HEK293 (cell line): ENCODE measurements around the gene TNS4.

ENCODE experiments used
- CTCF ChIA-PET: fragments of 350-600 bp; formaldehyde crosslinking; extraction: SDS; loops from one replicate; lab custom pipeline; 2021; ENCODE audit warnings: antibody characterized with exemption; lab: Yijun Ruan, JAX
- POLR2A ChIA-PET: fragments of 300-600 bp; formaldehyde crosslinking; extraction: SDS; loops from one replicate; lab custom pipeline; 2020; ENCODE audit warnings: antibody characterized with exemption, inconsistent platforms; lab: Yijun Ruan, JAX
- H3K27ac ChIP-seq: fragments of 200-500 bp; sonication (Bioruptor generic); 2 replicates; pipeline ENCODE4 v1.5.1; 2014; ENCODE audit warnings: low read depth, low read length, control low read depth, inconsistent platforms; ENCODE audit errors: extremely low read depth
- H3K36me3 ChIP-seq, 2 experiments: fragments of 200-500 bp in 1 of 2; sonication (Bioruptor generic) in 1 of 2; 1 replicate in 1 of 2; 2 replicates in 1 of 2; pipeline ENCODE4 v1.5.1; 2014 to 2017; ENCODE audit warnings: inconsistent platforms in 2 of 2, low read length in 2 of 2; ENCODE audit not compliant: control insufficient read depth in 2 of 2, insufficient read depth in 1 of 2
- H3K4me1 ChIP-seq: fragments of 200-500 bp; sonication (Bioruptor generic); 2 replicates; pipeline ENCODE4 v1.5.1; 2014; ENCODE audit warnings: mild to moderate bottlenecking, low read length, inconsistent platforms; ENCODE audit not compliant: control insufficient read depth, insufficient read depth
- H3K4me3 ChIP-seq: 2 replicates; pipeline ENCODE4 v1.5.1; 2011; ENCODE audit warnings: low read depth, mild to moderate bottlenecking, control low read depth, low read length, moderate library complexity
- H3K9me3 ChIP-seq: fragments of 200-500 bp; sonication (Bioruptor generic); 2 replicates; pipeline ENCODE4 v1.5.1; 2014; ENCODE audit warnings: low read depth, low read length, inconsistent platforms; ENCODE audit not compliant: control insufficient read depth, insufficient read depth
- HOXD13 ChIP-seq: sonication (generic); formaldehyde crosslinking; IDR thresholded peaks from 2 replicates; pipeline ENCODE4 v1.8.0; 2022; ENCODE audit warnings: missing genetic modification reagents, borderline replicate concordance
- KLF10 ChIP-seq: fragments of 450-650 bp; IDR thresholded peaks from 2 replicates; pipeline ENCODE4 v1.5.1; 2018; ENCODE audit warnings: missing biosample characterization, mild to moderate bottlenecking, missing genetic modification characterization
- KLF17 ChIP-seq: fragments of 450-650 bp; formaldehyde crosslinking; IDR thresholded peaks from 2 replicates; pipeline ENCODE4 v1.5.1; 2016; ENCODE audit warnings: missing biosample characterization, missing genetic modification characterization
- OSR2 ChIP-seq: fragments of 450-650 bp; formaldehyde crosslinking; IDR thresholded peaks from 2 replicates; pipeline ENCODE4 v1.5.1; 2016; ENCODE audit warnings: missing biosample characterization, missing genetic modification characterization
- ZBTB10 ChIP-seq: fragments of 450-650 bp; formaldehyde crosslinking; IDR thresholded peaks from 2 replicates; pipeline ENCODE4 v1.5.1; 2016; ENCODE audit warnings: missing biosample characterization, missing genetic modification characterization
- ZBTB17 ChIP-seq: fragments of 450-650 bp; formaldehyde crosslinking; IDR thresholded peaks from 2 replicates; pipeline ENCODE4 v1.5.1; 2016; ENCODE audit warnings: missing biosample characterization, missing genetic modification characterization
- ZBTB8A ChIP-seq: fragments of 450-650 bp; formaldehyde crosslinking; IDR thresholded peaks from 2 replicates; pipeline ENCODE4 v1.5.1; 2016; ENCODE audit warnings: missing biosample characterization, missing genetic modification characterization
- ZEB2 ChIP-seq: fragments of 450-650 bp; formaldehyde crosslinking; IDR thresholded peaks from 2 replicates; pipeline ENCODE4 v1.5.1; 2016; ENCODE audit warnings: missing biosample characterization, missing genetic modification characterization
- ZFP3 ChIP-seq: fragments of 450-650 bp; formaldehyde crosslinking; IDR thresholded peaks from 2 replicates; pipeline ENCODE4 v1.5.1; 2016; ENCODE audit warnings: low read depth, missing biosample characterization, missing genetic modification characterization
- ZNF169 ChIP-seq: fragments of 450-650 bp; formaldehyde crosslinking; IDR thresholded peaks from 2 replicates; pipeline ENCODE4 v1.5.1; 2016; ENCODE audit warnings: missing biosample characterization, missing genetic modification characterization
- ZNF354C ChIP-seq: fragments of 450-650 bp; formaldehyde crosslinking; IDR thresholded peaks from 2 replicates; pipeline ENCODE4 v1.5.1; 2016; ENCODE audit warnings: missing biosample characterization, missing genetic modification characterization, low read depth, borderline replicate concordance
- ZNF398 ChIP-seq: fragments of 450-650 bp; formaldehyde crosslinking; IDR thresholded peaks from 2 replicates; pipeline ENCODE4 v1.5.1; 2017; ENCODE audit warnings: missing biosample characterization, missing genetic modification characterization
- ZNF518A ChIP-seq: fragments of 450-650 bp; formaldehyde crosslinking; conservative IDR thresholded peaks from 2 replicates; pipeline ENCODE4 v1.5.1; 2016; ENCODE audit warnings: low read depth, missing biosample characterization, missing genetic modification characterization
- ZNF530 ChIP-seq: fragments of 450-650 bp; formaldehyde crosslinking; IDR thresholded peaks from 2 replicates; pipeline ENCODE4 v1.5.1; 2016; ENCODE audit warnings: low read depth, missing biosample characterization, missing genetic modification characterization
- ZNF548 ChIP-seq: fragments of 450-650 bp; formaldehyde crosslinking; IDR thresholded peaks from 2 replicates; pipeline ENCODE4 v1.5.1; 2016; ENCODE audit warnings: missing biosample characterization, missing genetic modification characterization
- ZNF549 ChIP-seq: fragments of 450-650 bp; IDR thresholded peaks from 2 replicates; pipeline ENCODE4 v1.5.1; 2018; ENCODE audit warnings: missing biosample characterization, missing genetic modification characterization, mild to moderate bottlenecking, inconsistent platforms, moderate library complexity
- ZNF558 ChIP-seq: fragments of 450-650 bp; formaldehyde crosslinking; IDR thresholded peaks from 2 replicates; pipeline ENCODE4 v1.5.1; 2016; ENCODE audit warnings: missing biosample characterization, missing genetic modification characterization
- ZNF624 ChIP-seq: fragments of 450-650 bp; formaldehyde crosslinking; IDR thresholded peaks from 2 replicates; pipeline ENCODE4 v1.5.1; 2017; ENCODE audit warnings: missing biosample characterization, missing genetic modification characterization
- ZNF626 ChIP-seq: fragments of 450-650 bp; sonication (Bioruptor Pico); formaldehyde crosslinking; IDR thresholded peaks from 2 replicates; pipeline ENCODE4 v1.5.1; 2018; ENCODE audit warnings: missing biosample characterization, missing genetic modification characterization, inconsistent platforms
- ZNF677 ChIP-seq: fragments of 450-650 bp; IDR thresholded peaks from 2 replicates; pipeline ENCODE4 v1.5.0; 2018; ENCODE audit warnings: missing biosample characterization, mild to moderate bottlenecking, missing genetic modification characterization, moderate library complexity

Gene TNS4

GRCh38 chr17:40524243-40524965, 23.0 kb upstream of the TNS4 start (continued):
- TF ChIP-seq ZNF518A (tag by site-specific recombination): no peak
- TF ChIP-seq KLF10: no peak
- TF ChIP-seq, all 188 proteins: peak for 0

GRCh38 chr17:40522961-40523310, 21.5 kb upstream of the TNS4 start:
- Histone ChIP-seq H3K9me3 (no peaks in the 10 kb centered on the region; the same call in 1 of the 2 replicates), H3K4me1 (no peaks in the 10 kb centered on the region), H3K4me3 (no peak overlapping the region), H3K27ac (no peak overlapping the region)
- POLR2A ChIA-PET: interaction anchor here (1.2 kb wide), 1 partner anchor 105 kb away, joined by 3 read pairs; the partner anchor contains the start of gene TOP2A
- CTCF ChIA-PET: interaction anchor here (0.6 to 4.2 kb wide), 4 partner anchors 11 to 124 kb away, joined by 3 to 40 read pairs (median 8); no protein-coding TSS in a partner anchor
- TF ChIP-seq ZBTB8A (tag by site-specific recombination) (no peak), ZNF677 (tag by site-specific recombination) (no peak), ZNF624 (no peak), ZNF548 (tag by site-specific recombination) (no peak), ZNF398 (no peak), ZNF354C (tag by site-specific recombination) (no peak), ZBTB17 (tag by site-specific recombination) (no peak), OSR2 (tag by site-specific recombination) (no peak), ZNF558 (tag by site-specific recombination) (no peak), ZNF530 (tag by site-specific recombination) (no peak), ZNF169 (tag by site-specific recombination) (no peak), ZFP3 (tag by site-specific recombination) (no peak), ZBTB10 (tag by site-specific recombination) (no peak), ZEB2 (no peak), HOXD13 (CRISPR knock-in tag) (no peak), ZNF549 (tag by site-specific recombination) (no peak), ZNF626 (tag by site-specific recombination) (no peak), KLF17 (no peak)
- TF ChIP-seq, all 188 proteins: peak for 0
- no peaks in the 10 kb centered on the region for H3K36me3 ChIP-seq
